Fibroblast of skin of back (primary cell): ENCODE data around the gene LGALSL.
A peak's percentile ranks its signal among the peaks of the same experiment; 100 is the strongest.
"Not testable (repeated sequence)": the region's sequence is repeated elsewhere in the genome, so short reads cannot be mapped to it uniquely, and the experiment has no call there.

ENCODE experiments used
- DNase-seq: peaks from one replicate; pipeline ENCODE4 v3.0.0-alpha.2; 2013

LGALSL gene

GRCh38 chr2:64442801-64443429 lies 11.0 kb upstream of the LGALSL start:
- DNase-seq, result no peak

- DNase-seq, result not testable (repeated sequence)
Measured at GRCh38 chr2:64445970-64446369, 8.0 kb upstream of the LGALSL start.

DNA sequence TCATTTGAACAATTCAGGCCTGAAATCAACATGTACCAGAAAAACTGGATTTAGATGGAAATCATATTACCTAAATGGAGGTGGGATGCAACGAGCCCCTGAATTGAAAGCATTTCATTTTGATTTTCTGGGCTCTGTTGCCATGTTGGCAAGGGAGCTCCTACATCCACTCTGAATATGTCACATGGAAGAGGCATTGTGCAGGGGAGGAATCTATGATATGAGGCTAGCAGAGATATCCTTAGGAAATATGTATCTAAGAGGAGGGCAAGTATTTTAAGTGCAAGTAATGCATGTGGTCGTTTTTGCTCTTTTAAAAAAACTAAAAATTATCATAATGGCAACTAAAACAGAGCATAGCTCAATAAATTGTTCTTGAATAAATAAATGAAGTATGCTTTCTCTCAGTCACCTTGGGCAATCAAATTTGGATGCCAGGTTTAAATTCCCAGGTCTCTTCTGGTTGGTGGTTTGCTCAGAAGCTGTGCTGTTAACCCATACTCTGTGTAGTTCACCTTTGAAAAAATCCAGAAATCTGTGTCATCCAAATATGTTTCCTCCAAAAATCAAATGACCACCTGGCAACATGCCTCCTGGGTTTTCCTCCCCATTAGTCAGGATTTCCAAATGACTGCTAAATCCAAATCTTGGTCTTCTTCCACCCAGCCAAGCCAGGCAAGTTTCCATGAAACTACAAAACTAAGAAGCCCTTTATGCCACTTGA lies 6.5 kb upstream of the LGALSL start:
- no peak for DNase-seq

DNA sequence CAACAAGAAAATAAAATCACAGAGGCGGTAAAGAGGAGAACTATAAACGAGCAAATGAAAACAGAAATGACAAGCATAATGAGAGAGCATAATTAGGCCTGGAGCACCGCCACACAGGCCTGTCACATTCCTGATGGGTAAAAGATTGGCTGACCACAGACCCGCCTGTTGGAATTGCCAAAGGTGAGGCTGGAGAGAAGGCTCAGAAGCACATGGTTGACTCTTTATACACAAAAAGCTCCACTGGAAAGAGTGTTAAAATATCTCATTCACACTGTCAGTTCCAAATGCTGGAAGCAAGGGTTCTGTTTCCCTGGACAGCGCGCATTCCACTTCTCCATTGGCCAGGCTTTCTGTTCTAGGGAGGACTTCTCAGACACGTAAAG lies 5.9 kb upstream of the LGALSL start:
- DNase-seq, result no peak

DNA sequence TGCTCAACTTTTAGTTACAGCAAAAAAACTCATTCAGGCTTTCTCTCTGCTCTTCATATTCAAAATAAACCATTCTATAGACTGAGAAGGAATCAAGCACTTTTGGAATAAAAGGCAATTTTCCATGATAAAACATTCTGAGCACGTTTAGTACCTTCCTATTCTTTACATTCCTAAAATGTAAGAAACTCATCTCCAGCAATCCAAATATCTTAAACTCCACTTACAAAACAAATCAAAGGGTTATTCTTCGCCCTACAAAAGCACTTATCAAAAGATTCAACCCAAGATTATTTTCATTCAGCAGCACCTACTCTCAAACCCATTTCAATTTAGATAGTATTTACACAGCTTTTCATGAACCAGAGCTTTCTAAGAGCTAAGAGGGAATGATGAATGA lies 2.9 kb upstream of the LGALSL start:
- DNase-seq, result no peak

DNA sequence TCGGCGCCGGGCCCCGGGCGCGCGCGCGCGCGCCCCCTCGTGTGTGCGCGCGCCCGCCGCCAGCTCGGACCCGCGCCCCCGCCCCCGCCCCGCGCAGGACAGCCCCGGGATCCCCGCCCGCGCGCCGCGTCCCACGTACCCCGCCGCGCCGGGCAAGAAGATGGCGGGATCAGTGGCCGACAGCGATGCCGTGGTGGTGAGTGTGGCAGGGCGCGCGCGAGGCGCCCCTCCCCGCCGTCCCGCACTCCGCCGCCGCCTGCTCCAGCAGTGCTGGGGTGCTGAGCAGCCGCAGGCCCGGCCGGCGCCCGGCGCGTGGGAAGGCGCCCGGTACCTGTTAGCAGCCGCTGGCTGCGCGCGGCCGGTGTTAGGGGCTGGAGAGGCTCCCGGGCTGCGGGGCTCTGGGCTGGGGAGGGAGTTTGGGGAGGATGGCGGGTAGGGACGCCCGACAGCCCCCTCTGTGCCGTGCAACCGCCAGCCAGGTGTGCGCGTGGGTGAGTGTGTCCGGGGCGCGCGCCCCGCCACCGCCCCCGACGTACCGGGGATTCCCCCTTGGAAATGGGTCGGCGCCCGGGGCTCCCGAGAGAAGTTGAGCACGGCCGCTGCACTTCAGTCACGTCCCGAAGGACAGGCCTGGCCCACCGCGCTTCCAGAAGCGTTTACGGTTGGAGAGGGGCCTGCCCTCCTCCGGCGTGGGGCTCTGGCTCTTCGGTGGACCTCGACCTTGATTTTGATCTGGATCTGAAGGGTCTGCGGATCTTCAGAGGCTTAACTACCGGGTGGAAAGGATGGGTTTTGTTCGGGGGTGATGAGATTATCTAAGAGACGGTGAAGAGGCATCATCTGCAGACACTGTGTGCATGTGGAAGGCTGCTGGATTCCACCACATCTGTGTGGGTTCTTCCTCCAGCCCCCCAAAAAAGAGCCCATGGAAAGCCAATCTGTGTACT lies 697 bp downstream of the LGALSL start:
- peak; percentile 44 for DNase-seq

DNA sequence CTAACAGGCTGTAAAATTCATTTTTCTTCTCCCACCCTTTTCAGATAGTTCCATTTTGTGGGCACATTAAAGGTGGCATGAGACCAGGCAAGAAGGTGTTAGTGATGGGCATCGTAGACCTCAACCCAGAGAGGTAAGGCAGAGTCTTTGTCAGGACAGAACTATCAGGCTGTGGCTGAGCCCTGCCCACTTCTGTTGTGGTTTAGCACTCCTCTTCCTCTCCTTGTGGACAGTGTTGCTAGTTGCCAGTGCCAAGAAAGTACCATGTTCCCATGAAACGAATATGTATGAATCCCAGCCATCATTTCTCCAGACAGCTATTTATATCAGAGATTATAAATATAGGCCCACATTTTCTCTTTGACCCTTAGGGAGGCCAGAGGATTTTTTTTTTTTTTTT lies 1.6 kb downstream of the LGALSL start:
- DNase-seq, result no peak

- no peak for DNase-seq
Measured at GRCh38 chr2:64456293-64456692, 2.3 kb downstream of the LGALSL start.

DNA sequence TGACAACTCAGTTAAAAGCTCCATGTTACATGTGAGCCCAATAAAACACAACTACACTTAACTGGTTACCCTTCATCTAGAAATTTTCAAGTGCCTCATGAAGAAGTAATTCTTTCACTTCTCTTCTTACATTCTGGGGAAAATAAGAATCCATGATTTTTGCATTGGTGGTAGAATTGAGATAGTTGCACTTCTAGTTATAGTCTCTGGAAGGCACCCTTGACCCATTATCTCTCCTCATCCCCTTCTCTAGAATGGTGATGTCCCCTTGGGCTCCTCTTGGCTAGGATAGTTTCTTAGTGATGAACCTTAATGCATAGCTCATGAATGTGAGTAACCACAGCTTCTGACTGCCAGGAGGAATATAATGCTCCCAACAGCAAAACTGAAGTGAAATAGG lies 3.6 kb downstream of the LGALSL start:
- DNase-seq, result no peak

DNA sequence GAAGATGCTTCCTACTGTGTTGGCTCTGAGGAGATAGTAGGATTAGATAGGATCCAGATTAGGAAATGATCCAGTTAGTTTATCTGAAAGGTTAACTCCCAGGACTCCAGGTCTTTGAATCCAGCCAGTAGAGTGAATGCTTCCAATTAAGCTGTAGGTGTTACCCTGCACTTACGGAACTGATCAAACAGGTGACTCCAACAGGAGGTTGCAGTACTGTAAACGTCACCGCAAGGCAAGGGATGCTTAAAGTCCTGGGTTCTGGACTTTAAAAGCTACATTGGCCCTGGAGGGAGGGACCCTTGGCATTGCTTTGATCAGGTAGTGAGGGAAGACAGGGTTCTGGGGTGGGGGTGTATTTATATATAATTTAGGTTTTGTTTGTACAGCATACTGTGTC lies 5.6 kb downstream of the LGALSL start:
- DNase-seq, result no peak

DNA sequence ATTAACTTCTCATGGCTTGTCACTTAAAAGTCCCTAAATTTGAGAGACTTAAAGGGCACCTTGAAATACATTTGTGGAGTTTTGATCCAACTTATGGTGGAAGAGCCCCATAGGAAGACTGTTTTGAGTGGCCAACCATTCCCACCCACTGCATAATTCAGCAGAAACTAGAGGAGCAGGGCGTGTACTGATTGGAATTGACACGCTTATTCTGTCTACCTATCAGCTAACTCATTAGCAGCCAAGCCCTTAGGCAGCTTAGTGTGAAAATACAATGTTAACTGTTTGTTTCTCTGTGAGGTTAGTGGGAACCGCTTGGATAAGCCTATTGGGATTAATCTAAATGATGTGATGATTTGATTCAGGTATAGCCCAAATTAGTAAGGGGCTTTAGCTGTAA lies 6.4 kb downstream of the LGALSL start:
- no peak for DNase-seq

DNA sequence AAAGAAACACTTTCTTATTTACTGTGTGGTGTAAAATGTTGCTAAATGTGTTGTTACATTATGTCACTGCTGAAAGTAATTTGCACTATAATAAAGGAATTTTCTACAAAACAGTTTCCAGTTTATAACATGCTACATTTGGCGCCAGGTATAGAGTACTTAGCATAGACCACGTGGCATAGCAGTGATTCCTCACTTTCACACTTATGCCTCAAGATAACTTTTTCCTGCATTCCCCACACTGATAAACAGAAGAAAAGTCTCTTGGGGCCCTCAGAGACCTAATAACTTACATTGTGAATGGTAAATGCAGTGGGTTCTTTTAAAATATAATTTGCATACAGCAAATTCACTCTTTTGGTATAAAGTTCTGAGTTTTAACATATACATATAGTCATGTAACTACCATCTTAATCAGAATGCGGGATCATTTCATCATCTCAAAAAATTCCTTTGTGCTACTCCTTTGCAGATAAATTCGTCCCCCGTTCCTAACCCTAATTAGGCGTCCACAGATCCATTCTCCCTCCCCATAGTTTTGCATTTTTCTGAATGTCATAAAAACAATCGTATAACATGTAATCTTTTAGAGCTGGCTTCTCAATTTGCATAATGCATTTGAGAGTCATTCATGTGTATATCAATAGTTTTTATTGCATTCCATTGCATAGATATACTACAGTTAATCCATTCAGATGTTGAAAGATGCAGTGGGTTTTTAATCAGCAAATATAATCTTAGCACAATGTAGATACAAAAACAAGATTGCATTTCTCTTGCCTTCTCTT lies 7.5 kb downstream of the LGALSL start:
- no peak for DNase-seq

GRCh38 chr2:64462171-64462570 lies 8.2 kb downstream of the LGALSL start:
- DNase-seq, result no peak

DNA sequence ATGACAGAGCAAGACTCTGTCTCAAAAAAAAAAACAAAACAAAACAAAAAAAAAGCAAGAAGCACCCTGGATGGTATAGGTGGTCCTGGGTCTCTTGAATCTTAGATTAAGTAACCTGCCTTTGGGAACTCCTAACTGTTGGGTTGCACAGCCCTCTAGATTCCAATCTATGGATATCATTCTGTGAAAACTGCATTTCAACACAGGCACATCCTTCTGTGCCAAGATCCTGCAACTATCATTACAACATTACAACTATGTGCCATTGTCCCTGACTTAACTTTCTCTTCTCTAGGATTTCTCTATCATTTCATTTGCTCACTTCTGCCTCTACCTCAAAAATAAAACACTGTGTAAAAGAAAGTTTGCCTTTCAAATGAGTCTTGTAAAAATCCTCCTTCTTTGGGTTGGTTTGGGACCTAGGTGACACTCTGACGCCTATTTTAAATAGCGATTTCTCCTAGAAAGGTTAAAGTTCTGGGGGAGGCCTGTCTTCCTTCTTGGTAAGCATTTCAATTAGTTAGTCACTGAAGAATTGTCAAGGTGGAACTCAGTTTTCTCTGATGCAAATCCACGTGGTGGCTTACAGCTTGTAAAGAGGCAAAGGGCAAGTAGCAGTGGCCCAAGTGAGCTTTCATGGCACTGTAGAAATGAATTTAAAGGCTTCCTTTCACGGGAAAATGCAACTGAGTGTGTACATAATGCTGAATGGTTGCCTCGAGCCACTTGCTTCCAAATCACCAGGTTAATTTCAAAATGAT lies 9.2 kb downstream of the LGALSL start:
- peak; percentile 18 for DNase-seq

DNA sequence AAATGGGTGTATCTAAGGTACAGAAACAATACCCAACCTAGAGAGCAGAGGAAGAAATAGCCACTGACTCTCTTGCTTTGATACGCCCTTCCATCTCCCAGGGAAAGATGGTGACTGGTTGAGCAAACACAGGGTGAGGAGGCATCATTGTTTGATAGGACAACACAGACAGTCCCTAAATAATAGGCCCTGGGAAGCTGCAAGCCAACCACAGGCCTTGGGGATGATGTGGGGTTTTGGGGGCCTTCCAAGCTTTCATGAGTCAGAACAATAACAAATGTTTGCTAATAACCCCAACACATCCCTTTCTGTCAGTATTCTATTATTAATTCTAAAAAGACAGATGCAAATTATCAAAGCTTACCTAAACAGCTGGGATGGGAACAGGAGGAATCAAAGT lies 9.8 kb downstream of the LGALSL start:
- DNase-seq, result peak; percentile 64

DNA sequence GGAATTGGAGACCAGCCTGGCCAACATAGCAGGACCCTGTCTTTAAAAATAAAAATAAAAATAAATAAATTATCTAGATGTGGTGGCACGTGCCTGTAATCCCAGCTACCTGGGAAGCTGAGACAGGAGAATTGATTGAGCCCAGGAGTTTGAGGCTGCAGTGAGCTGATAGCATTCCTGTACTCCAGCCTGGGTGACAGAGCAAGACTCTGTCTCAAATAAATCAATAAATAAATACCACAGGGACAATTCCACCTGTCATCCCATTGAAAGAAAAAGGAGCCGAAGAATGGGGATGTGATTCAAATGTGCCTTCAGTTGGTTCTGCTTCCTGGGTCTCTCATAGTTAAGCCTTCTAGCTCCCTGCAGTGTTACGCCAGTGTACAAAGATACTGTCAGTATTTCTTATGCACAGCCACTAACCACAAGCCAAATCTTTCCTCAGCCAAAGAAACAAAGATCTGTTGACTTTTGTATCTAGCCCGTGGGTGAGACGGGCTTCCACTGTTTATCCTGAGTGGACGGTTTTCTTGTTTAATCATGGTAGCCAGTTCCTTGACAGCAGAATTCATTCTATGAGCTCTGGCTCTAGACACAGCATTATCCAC lies 12.6 kb downstream of the LGALSL start:
- DNase-seq, result no peak

DNA sequence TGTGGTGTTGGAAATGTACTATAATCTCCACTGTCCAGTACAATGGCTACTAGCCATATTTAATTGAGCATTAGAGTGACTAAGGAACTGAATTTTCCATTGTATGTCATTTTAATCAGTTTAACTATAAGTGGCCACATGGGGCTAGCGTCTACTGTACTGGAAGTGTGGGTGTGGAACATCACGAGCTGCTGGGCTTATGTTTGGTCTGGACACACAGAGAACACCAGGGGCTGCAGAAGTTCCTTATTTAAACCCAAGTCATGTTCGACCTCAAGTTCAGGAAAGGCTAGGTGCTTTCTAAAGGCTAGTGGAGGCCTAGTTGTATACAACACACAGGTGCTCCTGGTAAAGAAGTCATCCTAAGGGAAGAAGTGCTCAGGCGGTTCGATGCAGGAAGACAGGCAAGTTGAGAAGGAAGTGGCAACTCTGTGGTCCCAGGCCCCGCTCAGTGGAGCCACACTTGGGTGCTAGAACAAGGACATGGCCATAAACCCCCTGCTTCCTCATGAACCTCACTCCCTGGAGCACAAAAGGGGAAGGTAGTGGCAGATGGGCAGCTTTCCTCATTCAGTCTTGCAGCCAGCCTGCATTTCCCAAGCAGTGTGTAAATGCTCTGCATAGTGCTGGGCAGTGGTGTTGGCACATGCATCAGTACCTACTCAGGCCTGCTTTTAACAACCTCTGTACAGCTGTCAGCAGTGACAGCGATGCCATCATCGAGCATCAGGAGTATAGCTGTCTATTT lies 13.3 kb downstream of the LGALSL start:
- no peak for DNase-seq

- DNase-seq, result no peak
Measured at GRCh38 chr2:64469261-64469660, 15.3 kb downstream of the LGALSL start.

- no peak for DNase-seq
Measured at GRCh38 chr2:64470071-64470470, 16.1 kb downstream of the LGALSL start.

DNA sequence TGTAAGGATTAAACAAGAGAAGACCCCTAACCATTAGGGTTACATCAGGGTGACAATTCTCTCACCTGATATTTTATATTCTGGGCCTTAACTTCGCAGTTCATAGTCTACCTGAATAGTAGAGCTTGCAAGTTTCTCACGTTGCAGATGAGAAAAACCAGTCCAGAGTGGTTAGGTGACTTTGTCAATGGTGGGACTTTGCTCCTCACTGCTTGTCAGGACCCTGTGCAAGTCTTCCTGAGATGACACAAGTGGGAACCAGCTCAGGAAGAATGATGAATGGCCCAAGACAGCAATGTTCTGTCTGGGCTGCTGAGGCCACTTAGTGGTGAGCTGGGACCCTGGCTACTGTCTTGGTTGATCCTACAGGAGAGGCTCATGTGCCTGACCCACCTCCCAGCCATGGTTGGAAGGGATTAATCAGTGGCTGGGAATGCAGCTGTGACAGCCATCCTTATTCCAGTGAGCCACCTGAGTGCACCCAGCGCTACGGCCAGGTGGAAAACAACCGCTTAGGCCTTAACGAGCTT lies 16.9 kb downstream of the LGALSL start:
- DNase-seq, result no peak
